HG02588 (cell line): ENCODE results near the gene METRNL.
"Not testable (repeated sequence)": the region's sequence is repeated elsewhere in the genome, so short reads cannot be mapped to it uniquely, and the experiment has no call there.

Experiments
- ATAC-seq: cut with Tn5 transposase; IDR thresholded peaks from one replicate; pipeline ENCODE4 v1.9.1; 2021; ENCODE audit warnings: mild to moderate bottlenecking, moderate library complexity; ENCODE audit not compliant: unreplicated experiment

METRNL gene, protein sequence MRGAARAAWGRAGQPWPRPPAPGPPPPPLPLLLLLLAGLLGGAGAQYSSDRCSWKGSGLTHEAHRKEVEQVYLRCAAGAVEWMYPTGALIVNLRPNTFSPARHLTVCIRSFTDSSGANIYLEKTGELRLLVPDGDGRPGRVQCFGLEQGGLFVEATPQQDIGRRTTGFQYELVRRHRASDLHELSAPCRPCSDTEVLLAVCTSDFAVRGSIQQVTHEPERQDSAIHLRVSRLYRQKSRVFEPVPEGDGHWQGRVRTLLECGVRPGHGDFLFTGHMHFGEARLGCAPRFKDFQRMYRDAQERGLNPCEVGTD

DNA sequence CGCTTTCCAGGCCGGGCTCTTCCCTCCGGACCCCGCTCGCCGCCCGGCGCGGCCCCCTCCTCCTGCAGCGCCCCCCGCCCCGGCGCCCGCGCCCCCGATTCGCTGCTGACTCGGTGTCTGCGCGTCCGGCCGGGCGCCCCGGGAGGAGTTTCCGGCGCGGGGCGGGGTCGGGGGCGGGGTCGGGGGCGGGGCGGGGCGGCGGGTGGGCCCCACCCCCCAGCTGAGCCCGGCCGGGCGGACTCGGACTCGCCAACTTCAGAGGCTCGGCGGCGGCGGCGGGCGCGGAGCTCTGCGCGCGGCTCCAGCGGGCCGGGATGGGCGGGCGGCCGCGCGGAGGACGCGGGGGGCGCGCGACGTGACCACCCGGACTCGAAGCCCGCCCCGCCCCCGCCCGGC lies at the start of gene METRNL:
METRNL (plus strand) TSS at position 258 of the 396 bp plus-strand sequence. CDS start 207 bp downstream, outside the sequence.
- ATAC-seq, result peak; percentile 40

- ATAC-seq, result no peak
These were observed 49.0 kb upstream of the METRNL start for GRCh38 chr17:83030432-83030831.

GRCh38 chr17:83031321-83031945 lies 48.0 kb upstream of the METRNL start:
- ATAC-seq, result no peak

DNA sequence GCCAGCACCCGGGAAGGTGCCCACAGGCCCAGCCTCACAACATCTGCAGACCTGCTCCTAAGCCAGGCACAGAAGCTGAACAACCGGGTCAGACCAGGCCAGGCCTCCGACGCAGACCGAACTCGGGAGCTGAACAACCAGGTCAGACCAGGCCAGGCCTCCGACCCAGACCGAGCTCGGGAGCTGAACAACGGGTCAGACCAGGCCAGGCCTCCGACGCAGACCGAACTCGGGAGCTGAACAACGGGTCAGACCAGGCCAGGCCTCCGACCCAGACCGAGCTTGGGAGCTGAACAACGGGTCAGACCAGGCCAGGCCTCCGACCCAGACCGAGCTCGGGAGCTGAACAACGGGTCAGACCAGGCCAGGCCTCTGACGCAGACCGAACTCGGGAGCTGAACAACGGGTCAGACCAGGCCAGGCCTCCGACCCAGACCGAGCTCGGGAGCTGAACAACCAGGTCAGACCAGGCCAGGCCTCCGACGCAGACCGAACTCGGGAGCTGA lies 47.4 kb upstream of the METRNL start:
- not testable (repeated sequence) for ATAC-seq

- ATAC-seq, result no peak
These were observed 46.6 kb upstream of the METRNL start for GRCh38 chr17:83032781-83033180.

DNA sequence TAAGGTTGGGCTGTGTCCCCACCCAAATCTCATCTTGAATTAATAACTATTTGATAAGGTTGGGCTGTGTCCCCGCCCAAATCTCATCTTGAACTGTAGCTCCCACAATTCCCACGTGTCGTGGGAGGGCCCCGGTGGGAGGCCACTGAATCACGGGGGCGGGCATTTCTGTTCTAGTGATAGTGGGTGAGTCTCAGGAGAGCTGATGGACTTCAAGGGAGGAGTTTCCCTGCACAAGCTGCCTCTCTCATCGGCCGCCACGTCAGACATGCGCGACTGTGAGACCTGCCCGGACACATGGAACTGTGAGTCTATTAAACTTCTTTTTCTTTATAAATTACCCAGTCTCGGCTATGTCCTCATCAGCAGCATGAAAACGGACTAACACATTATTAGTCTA lies 44.9 kb upstream of the METRNL start:
- no peak for ATAC-seq

DNA sequence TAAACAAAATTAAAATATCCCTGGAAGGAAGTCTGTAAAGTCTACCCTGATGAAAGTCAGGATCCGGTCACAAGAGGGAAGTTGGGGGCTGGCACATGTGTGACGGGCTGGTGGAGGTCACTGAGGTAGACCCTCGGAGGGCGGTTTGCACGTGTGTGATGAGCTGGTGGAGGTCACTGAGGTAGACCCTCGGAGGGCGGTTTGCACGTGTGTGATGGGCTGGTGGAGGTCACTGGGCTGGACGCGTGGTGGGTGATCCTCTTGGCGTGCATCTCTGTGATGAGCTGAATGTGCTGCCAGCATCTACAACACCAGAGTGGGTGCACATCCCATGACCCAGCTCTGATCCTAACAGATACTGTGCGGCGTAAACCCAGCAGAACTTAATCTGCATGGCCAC lies 43.7 kb upstream of the METRNL start:
- ATAC-seq, result no peak

GRCh38 chr17:83036193-83036592 lies 43.2 kb upstream of the METRNL start:
- no peak for ATAC-seq

- no peak for ATAC-seq
These were observed 42.7 kb upstream of the METRNL start for GRCh38 chr17:83036666-83037065.

- no peak for ATAC-seq
These were observed 42.1 kb upstream of the METRNL start for GRCh38 chr17:83037084-83037873.

DNA sequence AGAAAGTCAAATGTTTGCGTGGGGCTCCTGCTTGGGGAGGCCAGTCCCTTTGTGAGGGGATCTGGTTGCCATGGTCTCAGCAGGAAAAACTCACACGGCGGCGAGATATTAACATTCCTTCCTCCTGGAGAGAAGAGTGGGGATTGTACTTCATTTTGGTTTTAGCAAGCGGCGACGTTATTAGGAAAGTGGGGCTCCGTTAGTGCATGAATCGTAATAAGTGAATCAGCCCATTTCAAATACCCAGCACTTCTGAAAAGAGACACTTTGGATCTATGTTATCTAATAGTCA lies 41.6 kb upstream of the METRNL start:
- no peak for ATAC-seq

DNA sequence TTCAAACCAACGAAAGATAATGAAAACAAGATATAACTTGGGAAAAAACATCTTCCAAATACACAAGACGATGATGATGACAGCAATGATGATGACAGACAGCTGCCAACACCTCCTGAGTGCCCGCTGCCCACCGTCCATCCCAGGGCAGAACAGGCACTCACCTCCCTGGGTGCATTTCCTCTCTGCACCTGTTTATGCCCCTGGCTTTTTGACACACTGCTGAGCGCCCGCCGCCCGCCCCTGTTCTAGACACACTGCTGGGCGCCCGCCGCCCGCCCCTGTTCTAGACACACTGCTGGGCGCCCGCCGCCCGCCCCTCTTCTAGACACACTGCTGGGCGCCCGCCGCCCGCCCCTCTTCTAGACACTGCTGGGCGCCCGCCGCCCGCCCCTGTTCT lies 40.4 kb upstream of the METRNL start:
- not testable (repeated sequence) for ATAC-seq

GRCh38 chr17:83041305-83041704 lies 38.1 kb upstream of the METRNL start:
- ATAC-seq, result no peak

GRCh38 chr17:83042522-83043158 lies 36.8 kb upstream of the METRNL start:
- ATAC-seq, result no peak

DNA sequence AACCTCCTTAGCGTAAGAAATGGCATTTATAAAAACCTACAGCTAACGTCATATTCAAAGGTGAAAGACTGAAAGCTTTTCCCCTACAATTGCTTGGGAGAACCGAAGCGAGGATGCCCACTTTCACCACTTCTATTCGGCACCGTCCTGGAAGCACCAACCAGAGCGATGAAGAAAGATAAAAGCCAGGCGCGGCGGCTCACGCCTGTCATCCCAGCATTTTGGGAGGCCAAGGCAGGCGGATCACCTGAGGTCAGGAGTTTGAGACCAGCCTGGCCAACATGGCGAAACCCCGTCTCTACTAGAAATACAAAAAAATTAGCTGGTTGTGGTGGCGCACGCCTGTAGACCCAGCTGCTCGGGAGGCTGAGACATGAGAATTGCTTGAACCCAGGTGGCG lies 34.9 kb upstream of the METRNL start:
- ATAC-seq, result not testable (repeated sequence)

- no peak for ATAC-seq
These were observed 32.8 kb upstream of the METRNL start for GRCh38 chr17:83046448-83047181.

- no peak for ATAC-seq
These were observed 32.3 kb upstream of the METRNL start for GRCh38 chr17:83047182-83047478.

DNA sequence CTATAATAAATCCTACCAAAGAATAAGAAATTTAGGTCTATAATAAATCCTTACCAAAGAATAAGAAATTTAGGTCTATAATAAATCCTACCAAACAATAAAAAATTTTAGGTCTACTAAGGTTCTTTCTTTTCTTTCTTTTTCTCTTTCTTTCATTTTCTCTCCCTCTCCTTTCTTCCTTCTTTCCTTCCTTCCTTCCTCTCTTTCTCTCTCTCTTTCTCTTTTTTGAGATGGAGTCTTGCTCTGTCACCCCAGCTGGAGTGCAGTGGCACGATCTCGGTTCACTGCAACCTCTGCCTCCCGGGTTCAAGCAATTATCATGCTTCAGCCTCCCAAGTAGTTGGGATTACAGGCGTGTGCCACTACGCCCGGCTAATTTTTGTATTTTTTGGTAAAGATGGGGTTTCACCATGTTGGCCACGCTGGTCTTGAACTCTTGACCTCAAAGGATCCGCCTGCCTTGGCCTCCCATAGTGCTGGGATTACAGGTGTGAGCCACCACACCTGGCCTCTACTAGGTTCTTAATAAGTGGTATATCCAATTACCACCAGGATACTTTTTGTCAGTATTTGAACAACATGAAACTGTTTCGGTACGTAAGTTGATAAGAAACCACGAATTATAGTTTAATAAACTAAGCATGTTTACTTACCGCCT lies 31.5 kb upstream of the METRNL start:
- ATAC-seq, result not testable (repeated sequence)

DNA sequence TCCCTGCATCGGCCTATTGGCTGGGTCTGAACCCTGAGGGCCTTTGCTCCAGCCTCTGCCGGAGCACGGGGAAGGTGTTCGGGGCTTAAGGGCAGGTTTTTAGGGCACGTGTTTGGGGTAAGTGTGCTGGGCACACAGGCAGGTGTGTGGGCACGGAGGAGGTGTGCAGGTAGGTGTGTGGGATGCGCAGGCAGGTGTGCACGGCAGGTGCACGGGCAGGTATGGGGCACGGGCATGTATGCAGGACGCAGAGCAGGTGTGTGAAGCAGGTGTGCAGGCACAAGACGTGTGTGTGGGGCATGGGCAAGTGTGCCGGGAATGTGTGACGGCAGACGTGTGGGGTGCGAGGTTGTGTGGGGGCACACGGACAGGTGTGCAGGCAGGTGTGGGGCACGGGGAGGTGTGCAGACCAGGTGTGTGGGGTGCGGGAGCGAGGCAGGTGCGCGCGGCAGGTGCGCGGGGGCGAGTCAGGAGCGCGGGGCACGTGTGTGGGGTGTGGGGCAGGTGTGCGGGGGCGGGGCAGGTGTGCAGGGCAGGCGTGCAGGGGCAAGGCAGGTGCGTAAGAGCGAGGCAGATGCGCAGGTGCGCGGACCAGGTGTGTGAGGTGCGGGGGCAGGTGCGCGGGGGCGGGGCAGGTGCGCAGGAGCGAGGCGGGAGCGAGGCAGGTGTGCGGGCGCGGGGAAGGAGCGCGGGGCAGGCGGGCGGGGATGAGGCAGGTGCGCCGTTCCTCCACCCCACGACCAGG lies 28.6 kb upstream of the METRNL start:
- no peak for ATAC-seq
